Measurements from ENCODE around the gene WDR82.

- TF ChIP-seq CTCF (conservative IDR thresholded peaks at IDR 0.05; ENCODE audit: low read length) (peak; percentile 38), EZH2phosphoT487 (IDR thresholded peaks at IDR 0.05; ENCODE audit: borderline replicate concordance) (no peak)
Observed at GRCh38 chr3:52265387-52265786, 13.1 kb downstream of the WDR82 start.
